Ishikawa (cell line): Measurements from ENCODE around the gene VTI1B.

Experiments
- CEBPB ChIP-seq: IDR thresholded peaks from 2 replicates; pipeline ENCODE4 v1.6.1; 2012
- CREB1 ChIP-seq: IDR thresholded peaks from 2 replicates; pipeline ENCODE4 v1.6.1; 2012; ENCODE audit warnings: low read depth
- EGR1 ChIP-seq: IDR thresholded peaks from 2 replicates; pipeline ENCODE4 v1.6.1; 2012
- EP300 ChIP-seq: IDR thresholded peaks from 2 replicates; pipeline ENCODE4 v1.6.1; 2012; ENCODE audit warnings: borderline replicate concordance
- FOXM1 ChIP-seq: IDR thresholded peaks from 2 replicates; pipeline ENCODE4 v1.6.1; 2012; ENCODE audit warnings: low read depth, borderline replicate concordance
- MAX ChIP-seq: IDR thresholded peaks from 2 replicates; pipeline ENCODE4 v1.6.1; 2012
- NFIC ChIP-seq: IDR thresholded peaks from 2 replicates; pipeline ENCODE4 v1.6.1; 2012
- RAD21 ChIP-seq: IDR thresholded peaks from 2 replicates; pipeline ENCODE4 v1.6.1; 2012; ENCODE audit warnings: low read depth
- REST ChIP-seq: IDR thresholded peaks from 2 replicates; pipeline ENCODE4 v1.6.1; 2012; ENCODE audit warnings: low read depth, mild to moderate bottlenecking
- TAF1 ChIP-seq: IDR thresholded peaks from 2 replicates; pipeline ENCODE4 v1.6.1; 2012; ENCODE audit warnings: low read depth, mild to moderate bottlenecking
- TCF12 ChIP-seq: IDR thresholded peaks from 2 replicates; pipeline ENCODE4 v1.6.1; 2012; ENCODE audit warnings: low read depth
- TEAD4 ChIP-seq: IDR thresholded peaks from 2 replicates; pipeline ENCODE4 v1.6.1; 2012
- USF1 ChIP-seq: IDR thresholded peaks from 2 replicates; pipeline ENCODE4 v1.6.1; 2012
- YY1 ChIP-seq: IDR thresholded peaks from 2 replicates; pipeline ENCODE4 v1.6.1; 2012; ENCODE audit warnings: low read depth
- ZBTB7A ChIP-seq: IDR thresholded peaks from 2 replicates; pipeline ENCODE4 v1.6.1; 2012; ENCODE audit warnings: low read depth

Gene VTI1B

GRCh38 chr14:67680121-67680602, 5.7 kb upstream of the VTI1B start:
- no peak for TF ChIP-seq TAF1
- TF ChIP-seq NFIC, result no peak
- TF ChIP-seq RAD21, result no peak
- no peak for TF ChIP-seq EGR1
- TF ChIP-seq MAX, result no peak

GRCh38 chr14:67679006-67679405, 4.6 kb upstream of the VTI1B start:
- no peak for TF ChIP-seq REST
- TF ChIP-seq RAD21, result no peak
- TF ChIP-seq NFIC, result no peak
- TF ChIP-seq YY1, result no peak

GRCh38 chr14:67675219-67675582, 769 bp upstream of the VTI1B start:
- TF ChIP-seq MAX (no peak), CREB1 (no peak), ZBTB7A (no peak), CEBPB (no peak), REST (no peak), RAD21 (no peak), EP300 (no peak), EGR1 (no peak), USF1 (no peak), TEAD4 (no peak), TAF1 (no peak), NFIC (no peak), YY1 (no peak), TCF12 (no peak), FOXM1 (no peak)

- TF ChIP-seq YY1 (no peak), TCF12 (no peak), RAD21 (no peak), REST (no peak)
Measured at GRCh38 chr14:67674139-67674479, 323 bp downstream of the VTI1B start.

GRCh38 chr14:67673451-67673850, 981 bp downstream of the VTI1B start:
- no peak for TF ChIP-seq FOXM1

- no peak for TF ChIP-seq NFIC
- no peak for TF ChIP-seq USF1
Measured at GRCh38 chr14:67668559-67668958, 5.9 kb downstream of the VTI1B start.
